ENCODE data around the gene STAG1.

DNA sequence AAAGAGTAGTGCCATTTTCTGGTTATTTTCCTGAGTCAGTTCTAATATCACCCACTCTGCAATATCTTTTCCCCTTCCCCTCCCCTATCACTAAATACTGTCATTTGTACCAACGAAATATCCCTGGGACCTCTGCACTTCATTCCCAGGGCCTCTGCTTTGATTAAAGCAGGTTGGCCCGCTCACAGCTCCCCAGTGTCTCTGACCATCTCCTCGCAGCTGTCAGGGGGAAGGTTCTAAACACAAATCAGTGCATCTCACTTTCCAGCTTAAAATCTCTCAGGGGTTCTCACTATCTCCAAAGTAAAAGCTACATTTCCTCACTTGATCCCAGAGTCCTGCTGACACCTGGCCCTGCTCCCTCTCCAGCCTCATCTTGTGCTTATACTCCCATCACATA, 38.6 kb upstream of the STAG1 start:
- TF ChIP-seq, protein P1, sequence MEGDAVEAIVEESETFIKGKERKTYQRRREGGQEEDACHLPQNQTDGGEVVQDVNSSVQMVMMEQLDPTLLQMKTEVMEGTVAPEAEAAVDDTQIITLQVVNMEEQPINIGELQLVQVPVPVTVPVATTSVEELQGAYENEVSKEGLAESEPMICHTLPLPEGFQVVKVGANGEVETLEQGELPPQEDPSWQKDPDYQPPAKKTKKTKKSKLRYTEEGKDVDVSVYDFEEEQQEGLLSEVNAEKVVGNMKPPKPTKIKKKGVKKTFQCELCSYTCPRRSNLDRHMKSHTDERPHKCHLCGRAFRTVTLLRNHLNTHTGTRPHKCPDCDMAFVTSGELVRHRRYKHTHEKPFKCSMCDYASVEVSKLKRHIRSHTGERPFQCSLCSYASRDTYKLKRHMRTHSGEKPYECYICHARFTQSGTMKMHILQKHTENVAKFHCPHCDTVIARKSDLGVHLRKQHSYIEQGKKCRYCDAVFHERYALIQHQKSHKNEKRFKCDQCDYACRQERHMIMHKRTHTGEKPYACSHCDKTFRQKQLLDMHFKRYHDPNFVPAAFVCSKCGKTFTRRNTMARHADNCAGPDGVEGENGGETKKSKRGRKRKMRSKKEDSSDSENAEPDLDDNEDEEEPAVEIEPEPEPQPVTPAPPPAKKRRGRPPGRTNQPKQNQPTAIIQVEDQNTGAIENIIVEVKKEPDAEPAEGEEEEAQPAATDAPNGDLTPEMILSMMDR (IDR thresholded peaks at IDR 0.05): no peak
- no peak for TF ChIP-seq TCF7L2 (IDR thresholded peaks at IDR 0.05; ENCODE audit: low read depth, low read length)
- TF ChIP-seq POLR2AphosphoS5 (IDR thresholded peaks at IDR 0.05; ENCODE audit: low read depth, low read length): no peak

All from Panc1 (cell line).